GM13977 (cell line): ENCODE measurements around the gene SNX7.

Source experiments
- DNase-seq: peaks from one replicate; pipeline ENCODE4 v3.0.0; 2012; ENCODE audit warnings: low spot score
- CTCF ChIP-seq: IDR thresholded peaks from 2 replicates; pipeline ENCODE4 v1.5.1; 2012; ENCODE audit warnings: mild to moderate bottlenecking, control low read depth; ENCODE audit not compliant: insufficient read depth; ENCODE audit errors: extremely low read depth, missing control alignments
- in situ Hi-C: fragments of 300-500 bp; cut with MboI; formaldehyde crosslinking; loops from one replicate; pipeline ENCODE4 v1.12.0; 2022; ENCODE audit warnings: low sequenced_read_pairs, low pct_unique_long_range_greater_than_20kb, mixed read lengths, inconsistent platforms; ENCODE audit not compliant: unreplicated experiment

Gene SNX7

DNA sequence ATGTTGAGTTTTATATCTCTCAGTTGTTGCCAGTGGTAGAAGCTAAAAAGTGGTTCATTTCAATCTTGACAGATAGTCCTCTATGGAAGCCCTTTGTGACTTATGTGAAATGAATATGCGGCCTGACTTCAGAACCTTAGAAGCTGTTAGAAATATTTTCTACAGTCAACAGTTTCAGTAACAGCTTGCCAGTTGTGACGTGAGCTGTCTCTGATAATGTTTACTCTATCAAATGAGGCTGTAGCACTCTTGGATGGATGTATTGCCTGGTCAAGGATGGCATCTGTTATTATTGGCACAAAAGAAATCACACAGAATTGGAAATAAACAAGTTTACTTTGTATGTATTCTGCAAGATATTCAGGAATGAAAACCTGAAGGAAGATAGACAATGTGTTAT is 31.9 kb downstream of the SNX7 start:
- DNase-seq, result no peak
- in situ Hi-C loops, result no loop called here
- no peak for TF ChIP-seq CTCF

DNA sequence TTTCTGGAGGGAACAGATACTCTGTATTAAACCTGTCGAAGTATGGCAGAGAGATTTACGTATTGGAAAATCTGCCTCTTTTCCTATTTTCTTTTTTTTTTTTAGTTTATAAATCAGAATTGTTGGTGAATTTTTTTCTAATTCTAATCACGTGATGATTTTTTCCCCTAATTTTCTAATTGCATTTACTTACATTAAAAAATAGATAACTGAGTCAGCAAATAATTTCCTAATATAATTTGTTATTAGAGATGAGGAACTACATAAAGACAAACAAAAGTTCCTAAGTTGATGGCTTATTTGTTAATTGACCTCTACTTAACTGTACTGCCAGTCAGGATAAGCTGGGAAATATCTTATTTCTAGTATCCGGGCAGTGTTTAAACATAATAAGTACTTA is 34.6 kb downstream of the SNX7 start:
- in situ Hi-C loops, result no loop called here
- no peak for DNase-seq
- TF ChIP-seq CTCF, result no peak

GRCh38 chr1:98697781-98698180 is 36.3 kb downstream of the SNX7 start:
- in situ Hi-C loops, result no loop called here
- no peak for TF ChIP-seq CTCF
- no peak for DNase-seq

GRCh38 chr1:98698625-98699024 is 37.1 kb downstream of the SNX7 start:
- no peak for TF ChIP-seq CTCF
- in situ Hi-C loops, result no loop called here

GRCh38 chr1:98700228-98700627 is 38.7 kb downstream of the SNX7 start:
- DNase-seq, result no peak
- TF ChIP-seq CTCF, result no peak
- in situ Hi-C loops, result no loop called here

More at GRCh38 chr1:98698625-98699024, 37.1 kb downstream of the SNX7 start:
- DNase-seq, result no peak

DNA sequence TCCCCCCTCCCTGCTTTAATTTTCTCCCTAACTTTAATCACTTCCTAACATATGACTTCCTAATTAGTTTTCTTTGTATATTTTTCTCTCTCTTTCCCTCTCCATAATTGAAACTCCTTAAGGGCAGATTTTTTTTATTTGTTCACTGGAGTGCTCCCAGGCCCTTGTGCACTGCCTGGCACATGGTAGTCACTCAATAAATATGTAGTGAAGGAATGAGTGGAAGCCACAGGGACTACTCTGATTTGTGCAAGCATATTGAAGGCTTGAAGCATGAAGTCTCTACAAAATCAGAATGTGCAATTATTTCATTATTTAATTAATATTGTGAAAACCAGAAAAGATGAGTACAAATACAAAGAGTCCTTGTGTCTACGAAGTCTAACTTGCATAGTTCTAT is 41.5 kb downstream of the SNX7 start:
- in situ Hi-C loops, result no loop called here
- DNase-seq, result no peak
- TF ChIP-seq CTCF, result no peak

DNA sequence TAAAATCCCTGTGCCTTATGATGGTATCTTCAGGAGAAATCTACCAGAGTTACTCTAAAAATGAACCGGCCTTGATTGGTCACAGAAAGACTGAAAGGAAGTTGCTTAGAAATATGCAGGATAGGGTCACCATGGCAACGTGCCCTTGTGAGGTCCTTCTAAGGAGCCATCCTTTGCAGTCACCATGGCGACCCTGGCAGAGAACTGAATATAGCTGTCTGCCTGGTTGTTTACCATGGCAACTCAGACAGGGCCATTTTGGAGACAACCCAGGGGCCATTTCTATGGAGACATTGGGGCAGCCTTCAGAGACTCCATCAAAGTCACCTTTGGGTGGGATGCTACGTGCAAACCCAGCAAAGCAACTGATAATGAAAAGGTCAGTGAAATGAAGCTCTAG is 43.0 kb downstream of the SNX7 start:
- no peak for TF ChIP-seq CTCF
- no peak for DNase-seq

More for the DNA sequence above, 43.0 kb downstream of the SNX7 start:
- in situ Hi-C loops, result no loop called here
